Gastroesophageal sphincter (tissue), 3 donors: ENCODE results near the gene WDR90.

Experiments used
- CTCF ChIP-seq, 4 experiments: fragments of 200-600 bp in 2 of 4; fragments of 450-650 bp in 2 of 4; sonication (generic) in 1 of 4; IDR thresholded peaks; one replicate each; pipeline ENCODE4 v1.5.1; 2017 to 2019; ENCODE audit warnings: antibody characterized with exemption in 4 of 4, mild to moderate bottlenecking in 2 of 4, moderate library complexity in 2 of 4
- POLR2A ChIP-seq, 2 donors: fragments of 450-650 bp; IDR thresholded peaks; one replicate each; pipeline ENCODE4 v1.6.1; 2017; ENCODE audit warnings: antibody characterized with exemption in 2 of 2, mild to moderate bottlenecking in 2 of 2, moderate library complexity in 1 of 2
- POLR2AphosphoS5 ChIP-seq: sonication (generic); formaldehyde crosslinking; IDR thresholded peaks from one replicate; pipeline ENCODE4 v1.6.1; 2017; ENCODE audit warnings: antibody characterized with exemption

- no peak for TF ChIP-seq POLR2A (IDR thresholded peaks at IDR 0.05)
- TF ChIP-seq CTCF (IDR thresholded peaks at IDR 0.05), result no peak
- no peak for TF ChIP-seq POLR2AphosphoS5
Measured at GRCh38 chr16:667113-667779, 18.1 kb downstream of the WDR90 start.
